Sigmoid colon (tissue), 4 donors: ENCODE measurements around the gene PDE6C.

ENCODE experiments used
- CTCF ChIP-seq, 4 experiments: fragments of 450-650 bp in 3 of 4; fragments of 200-600 bp in 1 of 4; IDR thresholded peaks; one replicate each; pipeline ENCODE4 v1.5.1; 2016 to 2019; ENCODE audit warnings: antibody characterized with exemption in 4 of 4, mild to moderate bottlenecking in 3 of 4, moderate library complexity in 2 of 4
- POLR2A ChIP-seq, 2 donors: fragments of 450-650 bp; IDR thresholded peaks; one replicate each; pipeline ENCODE4 v1.6.1; 2016; ENCODE audit warnings: antibody characterized with exemption in 2 of 2, mild to moderate bottlenecking in 2 of 2, moderate library complexity in 2 of 2
- POLR2AphosphoS5 ChIP-seq, 4 donors: sonication (generic); formaldehyde crosslinking; IDR thresholded peaks; one replicate each; pipeline ENCODE4 v1.6.1; 2017; ENCODE audit warnings: antibody characterized with exemption in 4 of 4

- TF ChIP-seq CTCF (IDR thresholded peaks at IDR 0.05) (no peak), POLR2A (IDR thresholded peaks at IDR 0.05) (no peak), POLR2AphosphoS5 (IDR thresholded peaks at IDR 0.05) (no peak)
Observed at GRCh38 chr10:93715345-93715744, 103.0 kb downstream of the PDE6C start.
